H9 (cell line): Measurements from ENCODE around the gene C12orf57. TPM values are rescaled to one million over a fixed set of nuclear protein-coding genes. Genes with fewer than 3 reads are reported as not detected.

Source experiments
- DNase-seq: peaks from one replicate; pipeline ENCODE4 v3.0.0-alpha.2; 2017
- H2AFZ ChIP-seq: one replicate; pipeline ENCODE4 v1.6.1; 2013; ENCODE audit warnings: mild to moderate bottlenecking, low read length, control low read depth, moderate library complexity
- H2AK5ac ChIP-seq: 2 replicates; pipeline ENCODE4 v1.6.1; 2013; ENCODE audit warnings: low read length, control low read depth, mixed read lengths; ENCODE audit not compliant: insufficient read length
- H2BK120ac ChIP-seq: one replicate; pipeline ENCODE4 v1.6.1; 2013; ENCODE audit warnings: low read depth, mild to moderate bottlenecking, low read length, control low read depth, inconsistent platforms; ENCODE audit not compliant: poor library complexity, severe bottlenecking
- H2BK12ac ChIP-seq: 2 replicates; pipeline ENCODE4 v1.6.1; 2013; ENCODE audit warnings: low read length, control low read depth, mixed read lengths, low read depth; ENCODE audit not compliant: insufficient read length
- H2BK15ac ChIP-seq: 2 replicates; pipeline ENCODE4 v1.6.1; 2013; ENCODE audit warnings: low read depth, low read length, control low read depth
- H2BK20ac ChIP-seq: one replicate; pipeline ENCODE4 v1.6.1; 2013; ENCODE audit warnings: low read depth, mild to moderate bottlenecking, low read length, control low read depth, inconsistent platforms; ENCODE audit not compliant: poor library complexity, severe bottlenecking
- H2BK5ac ChIP-seq: 2 replicates; pipeline ENCODE4 v1.6.1; 2013; ENCODE audit warnings: low read length, control low read depth, mixed read lengths; ENCODE audit not compliant: insufficient read length
- H3K14ac ChIP-seq: 2 replicates; pipeline ENCODE4 v1.6.1; 2013; ENCODE audit warnings: low read length, control low read depth; ENCODE audit not compliant: insufficient read depth
- H3K18ac ChIP-seq: 2 replicates; pipeline ENCODE4 v1.6.1; 2013; ENCODE audit warnings: low read depth, mild to moderate bottlenecking, mixed read lengths, low read length, control low read depth; ENCODE audit not compliant: insufficient read length
- H3K23ac ChIP-seq: 2 replicates; pipeline ENCODE4 v1.6.1; 2013; ENCODE audit warnings: low read length, control low read depth, mixed read lengths, low read depth; ENCODE audit not compliant: insufficient read length
- H3K23me2 ChIP-seq: 2 replicates; pipeline ENCODE4 v1.6.1; 2013; ENCODE audit warnings: low read depth, mild to moderate bottlenecking, mixed read lengths, low read length, control low read depth; ENCODE audit not compliant: insufficient read length, poor library complexity, severe bottlenecking
- H3K27ac ChIP-seq: 2 replicates; pipeline ENCODE4 v1.5.1; 2013; ENCODE audit warnings: low read length, control low read depth, mixed read lengths, low read depth; ENCODE audit not compliant: insufficient read length
- H3K27me3 ChIP-seq: 2 replicates; pipeline ENCODE4 v1.6.1; 2013; ENCODE audit warnings: low read length, control low read depth, inconsistent platforms; ENCODE audit not compliant: insufficient read depth
- H3K4ac ChIP-seq: 2 replicates; pipeline ENCODE4 v1.6.1; 2013; ENCODE audit warnings: low read depth, mild to moderate bottlenecking, control low read depth, inconsistent platforms, low read length, moderate library complexity
- H3K4me1 ChIP-seq: 2 replicates; pipeline ENCODE4 v1.6.1; 2013; ENCODE audit warnings: low read length, control low read depth, inconsistent platforms; ENCODE audit not compliant: insufficient read depth
- H3K4me2 ChIP-seq: 2 replicates; pipeline ENCODE4 v1.6.1; 2013; ENCODE audit warnings: low read length, control low read depth, mixed read lengths; ENCODE audit not compliant: insufficient read length, insufficient read depth
- H3K56ac ChIP-seq: 2 replicates; pipeline ENCODE4 v1.6.1; 2013; ENCODE audit warnings: low read depth, mild to moderate bottlenecking, mixed read lengths, low read length, control low read depth; ENCODE audit not compliant: insufficient read length
- H3K79me1 ChIP-seq: 2 replicates; pipeline ENCODE4 v1.6.1; 2013; ENCODE audit warnings: low read depth, mild to moderate bottlenecking, moderate library complexity, low read length, control low read depth, inconsistent platforms; ENCODE audit not compliant: insufficient read depth, poor library complexity, severe bottlenecking
- H3K79me2 ChIP-seq: 2 replicates; pipeline ENCODE4 v1.6.1; 2013; ENCODE audit warnings: low read length, control low read depth, inconsistent platforms; ENCODE audit not compliant: insufficient read depth
- H3K9ac ChIP-seq: 2 replicates; pipeline ENCODE4 v1.6.1; 2013; ENCODE audit warnings: low read length, control low read depth, mixed read lengths; ENCODE audit not compliant: insufficient read length; ENCODE audit errors: extremely low read depth
- H3K9me3 ChIP-seq: one replicate; pipeline ENCODE4 v1.6.1; 2013; ENCODE audit warnings: low read depth, low read length, inconsistent platforms; ENCODE audit not compliant: control insufficient read depth
- H3T11ph ChIP-seq: one replicate; pipeline ENCODE4 v1.6.1; 2013; ENCODE audit warnings: mild to moderate bottlenecking, low read length, control low read depth, inconsistent platforms
- H4K20me1 ChIP-seq: one replicate; pipeline ENCODE4 v1.6.1; 2013; ENCODE audit not compliant: control insufficient read depth, insufficient read length, insufficient read depth
- H4K5ac ChIP-seq: 2 replicates; pipeline ENCODE4 v1.6.1; 2013; ENCODE audit warnings: low read depth, mild to moderate bottlenecking, mixed read lengths, low read length, control low read depth; ENCODE audit not compliant: insufficient read length
- H4K8ac ChIP-seq: replicated peaks from 2 replicates; pipeline ENCODE4 v1.6.1; 2013; ENCODE audit warnings: low read length, control low read depth, mixed read lengths, low read depth; ENCODE audit not compliant: insufficient read length
- H4K91ac ChIP-seq: 2 replicates; pipeline ENCODE4 v1.6.1; 2013; ENCODE audit warnings: low read depth, mild to moderate bottlenecking, moderate library complexity, mixed read lengths, low read length, control low read depth; ENCODE audit not compliant: insufficient read length
- H3K27ac Mint-ChIP-seq, 3 experiments: 2 replicates in 2 of 3; 3 replicates in 1 of 3; pipeline ENCODE4 v1.8.0; 2020 to 2021; ENCODE audit warnings: mixed read lengths in 3 of 3, mild to moderate bottlenecking in 1 of 3, moderate library complexity in 1 of 3
- H3K27me3 Mint-ChIP-seq: 2 replicates; pipeline ENCODE4 v1.8.0; 2021; ENCODE audit warnings: low read depth, mild to moderate bottlenecking, moderate library complexity, mixed read lengths
- H3K36me3 Mint-ChIP-seq, 3 experiments: 2 replicates in 2 of 3; 3 replicates in 1 of 3; pipeline ENCODE4 v1.8.0; 2020 to 2021; ENCODE audit warnings: low read depth in 3 of 3, mixed read lengths in 3 of 3; ENCODE audit not compliant: insufficient read depth in 1 of 3
- H3K4me1 Mint-ChIP-seq, 2 experiments: 2 replicates each; pipeline ENCODE4 v1.8.0; 2020; ENCODE audit warnings: mixed read lengths in 2 of 2
- H3K4me3 Mint-ChIP-seq, 2 experiments: 2 replicates in 1 of 2; 3 replicates in 1 of 2; pipeline ENCODE4 v1.8.0; 2020 to 2021; ENCODE audit warnings: mild to moderate bottlenecking in 2 of 2, mixed read lengths in 2 of 2, moderate library complexity in 1 of 2
- H3K9me3 Mint-ChIP-seq, 2 experiments: 2 replicates in 1 of 2; 3 replicates in 1 of 2; pipeline ENCODE4 v1.8.0; 2020; ENCODE audit warnings: mild to moderate bottlenecking in 2 of 2, mixed read lengths in 2 of 2, moderate library complexity in 1 of 2
- CTCF ChIP-seq: fragments of 200-600 bp; sonication (generic); conservative IDR thresholded peaks from 3 replicates; pipeline ENCODE4 v1.8.0; 2021; ENCODE audit warnings: antibody characterized with exemption, mild to moderate bottlenecking
- WGBS: extraction: QIAGEN DNeasy Blood & Tissue Kit; methylation state at CpG from one replicate; pipeline ENCODE4 v1.1.7; 2013; ENCODE audit warnings: missing lambda C conversion rate, low lambda C conversion rate, mixed read lengths; ENCODE audit not compliant: insufficient read length; ENCODE audit errors: extremely low coverage; 5-methylcytosine and 5-hydroxymethylcytosine counted together
- total RNA-seq: library from RNA; stranded (reverse); gene quantifications from 2 replicates; pipeline ENCODE4 v1.2.1, GENCODE V29; 2021

Gene C12orf57
- total RNA-seq, 1 experiment from 2014 or later, result 195 TPM

GRCh38 chr12:6894321-6894720 is 49.5 kb upstream of the C12orf57 start:
- no peak overlapping the region for H3K27ac Mint-ChIP-seq
- no peak overlapping the region for H4K8ac ChIP-seq

More at GRCh38 chr12:6894321-6894720, 49.5 kb upstream of the C12orf57 start:
- Mint-ChIP-seq H3K27me3 (no peaks in the 10 kb centered on the region; the same call in 1 of the 2 replicates), H3K4me1 (peaks cover 9 to 11% of the 10 kb centered on the region in 2 experiments), H3K4me3 (no peak overlapping the region), H3K9me3 (peaks cover 0 to 3% of the 10 kb centered on the region in 2 experiments; a peak in 1 of 5 replicates), H3K36me3 (peaks cover 0 to 8% (median 5%) of the 10 kb centered on the region in 3 experiments; a peak in 5 of 7 replicates)
- no peak overlapping the region for H2AFZ ChIP-seq
- no peaks in the 10 kb centered on the region for H3K9me3 ChIP-seq
- H3K79me2 ChIP-seq, result no peaks in the 10 kb centered on the region
- no peak overlapping the region for H2AK5ac ChIP-seq
- no peak overlapping the region for H3T11ph ChIP-seq
- H3K79me1 ChIP-seq, result no peaks in the 10 kb centered on the region
- H3K9ac ChIP-seq, result no peak overlapping the region
- H3K23ac ChIP-seq, result no peak overlapping the region
- no peak overlapping the region for H4K5ac ChIP-seq
- H2BK120ac ChIP-seq, result no peak overlapping the region
- H2BK5ac ChIP-seq, result no peak overlapping the region
- no peak overlapping the region for H3K27ac ChIP-seq
- H4K20me1 ChIP-seq, result no peaks in the 10 kb centered on the region
- H4K91ac ChIP-seq, result no peak overlapping the region
- no peak overlapping the region for H3K56ac ChIP-seq
- no peak overlapping the region for H3K4me2 ChIP-seq
- H3K4ac ChIP-seq, result no peak overlapping the region
- WGBS, result no CpG with 5 or more reads among the region's 3 CpGs
- peaks cover 6% of the 10 kb centered on the region for H3K23me2 ChIP-seq
- H3K4me1 ChIP-seq, result peaks cover 3% of the 10 kb centered on the region; the same call in 1 of the 2 replicates
- H2BK20ac ChIP-seq, result no peak overlapping the region
- no peaks in the 10 kb centered on the region for H3K27me3 ChIP-seq
- DNase-seq, result no peak
- H3K18ac ChIP-seq, result no peak overlapping the region
- no peak for TF ChIP-seq CTCF
- no peak overlapping the region for H3K14ac ChIP-seq
- H2BK15ac ChIP-seq, result no peak overlapping the region
- H2BK12ac ChIP-seq, result no peak overlapping the region
